HepG2 (cell line): Measurements from ENCODE around the gene RNF10. TPM values are rescaled to one million over a fixed set of nuclear protein-coding genes. Genes with fewer than 3 reads are reported as not detected.

Experiments
- HBP1 ChIP-seq: IDR thresholded peaks from 2 replicates; pipeline ENCODE4 v1.6.1; 2016; ENCODE audit warnings: low read depth, control low read depth
- HES4 ChIP-seq: sonication (generic); formaldehyde crosslinking; IDR thresholded peaks from 2 replicates; pipeline ENCODE4 v1.9.0; 2021; ENCODE audit warnings: mild to moderate bottlenecking, missing genetic modification reagents, borderline replicate concordance
- IRF9 ChIP-seq: sonication (generic); formaldehyde crosslinking; IDR thresholded peaks from 2 replicates; pipeline ENCODE4 v1.8.0; 2022; ENCODE audit warnings: missing genetic modification reagents, mild to moderate bottlenecking, borderline replicate concordance
- MAZ ChIP-seq, 2 experiments: sonication (generic) in 1 of 2; formaldehyde crosslinking in 1 of 2; IDR thresholded peaks; 2 replicates each; pipeline versions ENCODE4 v1.5.0 to v1.6.1; 2012 to 2020; ENCODE audit warnings: low read depth in 2 of 2, mild to moderate bottlenecking in 2 of 2, borderline replicate concordance in 1 of 2, improper control_type of control experiment in 1 of 2, low read length in 1 of 2, missing genetic modification reagents in 1 of 2, moderate library complexity in 1 of 2
- NFKBIZ ChIP-seq: IDR thresholded peaks from 2 replicates; pipeline ENCODE4 v1.6.1; 2018; ENCODE audit warnings: missing genetic modification reagents, missing compliant biosample characterization
- NRL ChIP-seq: sonication (generic); formaldehyde crosslinking; IDR thresholded peaks from 2 replicates; pipeline ENCODE4 v1.5.0; 2020; ENCODE audit warnings: missing genetic modification reagents, mild to moderate bottlenecking, moderate library complexity, borderline replicate concordance
- PAXIP1 ChIP-seq: sonication (generic); formaldehyde crosslinking; conservative IDR thresholded peaks from 2 replicates; pipeline ENCODE4 v1.4.0; 2020; ENCODE audit warnings: mild to moderate bottlenecking, missing genetic modification reagents, moderate library complexity
- PBX2 ChIP-seq: IDR thresholded peaks from 2 replicates; pipeline ENCODE4 v1.6.1; 2016; ENCODE audit warnings: control low read depth
- POGK ChIP-seq: sonication (generic); formaldehyde crosslinking; conservative IDR thresholded peaks from 2 replicates; pipeline ENCODE4 v1.8.0; 2022; ENCODE audit warnings: mild to moderate bottlenecking, moderate library complexity, missing genetic modification reagents
- POLR2AphosphoS5 ChIP-seq: IDR thresholded peaks from 2 replicates; pipeline ENCODE4 v1.6.1; 2012; ENCODE audit warnings: low read depth, low read length
- SMAD1 ChIP-seq: sonication (generic); formaldehyde crosslinking; IDR thresholded peaks from 2 replicates; pipeline ENCODE4 v1.4.0; 2020; ENCODE audit warnings: missing genetic modification reagents, low read depth, mild to moderate bottlenecking, borderline replicate concordance
- SOX5 ChIP-seq: IDR thresholded peaks from 2 replicates; pipeline ENCODE4 v1.6.1; 2016; ENCODE audit warnings: borderline replicate concordance
- ZBTB39 ChIP-seq: sonication (generic); formaldehyde crosslinking; IDR thresholded peaks from 2 replicates; pipeline ENCODE4 v1.5.0; 2020; ENCODE audit warnings: missing genetic modification reagents
- ZSCAN30 ChIP-seq: sonication (generic); formaldehyde crosslinking; IDR thresholded peaks from 2 replicates; pipeline ENCODE4 v1.5.0; 2020; ENCODE audit warnings: mild to moderate bottlenecking, missing genetic modification reagents
- polyA plus RNA-seq, 8 experiments: library from polyadenylated mRNA; depleted of rRNA in 3 of 8; stranded (reverse) in 7 of 8; unstranded in 1 of 8; fragments of >200 nt; fragmentation: Illumina TruSeq in 4 of 8; extraction: Trizol in 4 of 8; gene quantifications; 2 replicates each; pipeline versions ENCODE4 v1.2.1 to v1.2.3, GENCODE V29; 2011 to 2016; ENCODE audit warnings: low read depth in 4 of 8, missing spikeins in 1 of 8, mixed read lengths in 1 of 8; ENCODE audit not compliant: insufficient read depth in 1 of 8
- total RNA-seq, 5 experiments: library from RNA; depleted of rRNA; stranded (reverse); fragments of >200 nt; fragmentation: Illumina TruSeq; extraction: Trizol; gene quantifications; 2 replicates each; pipeline ENCODE4 v1.2.3, GENCODE V29; 2016; ENCODE audit warnings: low read depth in 1 of 5

The RNF10 gene
- total and polyA plus RNA-seq, 2 of the 13 experiments (the other 11 are each of a cell fraction or from before 2014, with no cell fraction given): 62.5 to 88.0 TPM

GRCh38 chr12:120580787-120581723 lies 46.9 kb downstream of the RNF10 start, which contains the start of gene POP5 (continued):
- TF ChIP-seq MAZ (IDR thresholded peaks at IDR 0.05; ENCODE audit: borderline replicate concordance, low read depth, low read length) (no peak), MAZ (CRISPR knock-in tag; IDR thresholded peaks at IDR 0.05; ENCODE audit: low read depth) (peak; percentile 61), POLR2AphosphoS5 (peak; percentile 88), HBP1 (CRISPR knock-in tag) (0 out of 2 replicates have a peak, but pooled peaks have one; percentile 78), ZSCAN30 (no peak), NRL (CRISPR knock-in tag) (peak; percentile 88; the same call in 1 of the 2 replicates), SOX5 (CRISPR knock-in tag) (peak; percentile 25; the same call in 1 of the 2 replicates), NFKBIZ (CRISPR knock-in tag) (no peak), ZBTB39 (CRISPR knock-in tag) (0 out of 2 replicates have a peak, but pooled peaks have one; percentile 36), PBX2 (CRISPR knock-in tag) (0 out of 2 replicates have a peak, but pooled peaks have one; percentile 45), SMAD1 (CRISPR knock-in tag) (peak; percentile 87; the same call in 1 of the 2 replicates), HES4 (CRISPR knock-in tag) (peak; percentile 76; the same call in 1 of the 2 replicates), POGK (CRISPR knock-in tag) (peak; percentile 69), IRF9 (peak; percentile 82; the same call in 1 of the 2 replicates), PAXIP1 (CRISPR knock-in tag) (peak; percentile 38; the same call in 1 of the 2 replicates)
